HepG2 (cell line): ENCODE results near the gene MC1R. TPM values are rescaled to one million over a fixed set of nuclear protein-coding genes. Genes with fewer than 3 reads are reported as not detected.

Source experiments
- ESRRA ChIP-seq: sonication (generic); formaldehyde crosslinking; IDR thresholded peaks from 2 replicates; pipeline ENCODE4 v1.5.1; 2020; ENCODE audit warnings: mild to moderate bottlenecking, low read depth, missing genetic modification reagents
- GABPB1 ChIP-seq: IDR thresholded peaks from 2 replicates; pipeline ENCODE4 v1.6.1; 2016; ENCODE audit warnings: mild to moderate bottlenecking, missing genetic modification reagents, moderate library complexity, missing compliant biosample characterization
- GATAD1 ChIP-seq: IDR thresholded peaks from 2 replicates; pipeline ENCODE4 v1.6.1; 2016; ENCODE audit warnings: missing genetic modification reagents, missing compliant biosample characterization
- HIVEP1 ChIP-seq: sonication (generic); formaldehyde crosslinking; IDR thresholded peaks from 2 replicates; pipeline ENCODE4 v1.4.0; 2020; ENCODE audit warnings: mild to moderate bottlenecking, missing genetic modification reagents
- KMT2A ChIP-seq: sonication (generic); formaldehyde crosslinking; IDR thresholded peaks from 2 replicates; pipeline ENCODE4 v1.4.0; 2020; ENCODE audit warnings: missing genetic modification reagents
- MED1 ChIP-seq: sonication (generic); formaldehyde crosslinking; IDR thresholded peaks from 2 replicates; pipeline ENCODE4 v1.4.0; 2020; ENCODE audit warnings: missing genetic modification reagents
- MXD3 ChIP-seq: IDR thresholded peaks from 2 replicates; pipeline ENCODE4 v1.6.1; 2016; ENCODE audit warnings: mild to moderate bottlenecking, missing biosample characterization, missing genetic modification reagents
- MYC ChIP-seq: sonication (generic); formaldehyde crosslinking; IDR thresholded peaks from 2 replicates; pipeline ENCODE4 v1.9.0; 2021; ENCODE audit warnings: missing genetic modification reagents, borderline replicate concordance
- RBFOX2 ChIP-seq: fragments of 200-400 bp; formaldehyde crosslinking; IDR thresholded peaks from 2 replicates; pipeline ENCODE4 v1.6.1; 2017; ENCODE audit warnings: low read depth, mild to moderate bottlenecking, low read length
- YEATS2 ChIP-seq: sonication (generic); formaldehyde crosslinking; IDR thresholded peaks from 2 replicates; pipeline ENCODE4 v1.4.0; 2020; ENCODE audit warnings: missing genetic modification reagents, borderline replicate concordance
- ZBTB38 ChIP-seq: sonication (generic); formaldehyde crosslinking; IDR thresholded peaks from 2 replicates; pipeline ENCODE4 v1.5.1; 2020; ENCODE audit warnings: mild to moderate bottlenecking, missing genetic modification reagents
- ZIK1 ChIP-seq: sonication (generic); formaldehyde crosslinking; IDR thresholded peaks from 2 replicates; pipeline ENCODE4 v1.5.0; 2020; ENCODE audit warnings: mild to moderate bottlenecking, low read depth, missing genetic modification reagents, borderline replicate concordance
- ZNF558 ChIP-seq: sonication (generic); formaldehyde crosslinking; IDR thresholded peaks from 2 replicates; pipeline ENCODE4 v1.9.0; 2022; ENCODE audit warnings: mild to moderate bottlenecking, missing genetic modification reagents, borderline replicate concordance
- ZNF724P ChIP-seq: sonication (generic); formaldehyde crosslinking; IDR thresholded peaks from 2 replicates; pipeline ENCODE4 v1.8.0; 2022; ENCODE audit warnings: missing genetic modification reagents, borderline replicate concordance
- polyA plus RNA-seq, 8 experiments: library from polyadenylated mRNA; depleted of rRNA in 3 of 8; stranded (reverse) in 7 of 8; unstranded in 1 of 8; fragments of >200 nt; fragmentation: Illumina TruSeq in 4 of 8; extraction: Trizol in 4 of 8; gene quantifications; 2 replicates each; pipeline versions ENCODE4 v1.2.1 to v1.2.3, GENCODE V29; 2011 to 2016; ENCODE audit warnings: low read depth in 4 of 8, missing spikeins in 1 of 8, mixed read lengths in 1 of 8; ENCODE audit not compliant: insufficient read depth in 1 of 8
- total RNA-seq, 5 experiments: library from RNA; depleted of rRNA; stranded (reverse); fragments of >200 nt; fragmentation: Illumina TruSeq; extraction: Trizol; gene quantifications; 2 replicates each; pipeline ENCODE4 v1.2.3, GENCODE V29; 2016; ENCODE audit warnings: low read depth in 1 of 5
- TF ChIP-seq, protein P1 (sequence below): sonication (generic); formaldehyde crosslinking; IDR thresholded peaks from 2 replicates; pipeline ENCODE4 v1.4.0; 2020; ENCODE audit warnings: missing genetic modification reagents
- TF ChIP-seq, protein P2 (sequence below): sonication (generic); formaldehyde crosslinking; IDR thresholded peaks from 2 replicates; pipeline ENCODE4 v1.5.0; 2020; ENCODE audit warnings: mild to moderate bottlenecking, missing genetic modification reagents, borderline replicate concordance

MC1R gene
- total and polyA plus RNA-seq, 2 of the 13 experiments (the other 11 are each of a cell fraction or from before 2014, with no cell fraction given), result 9.1 to 14.8 TPM

- TF ChIP-seq HIVEP1 (CRISPR knock-in tag) (0 out of 2 replicates have a peak, but pooled peaks have one; percentile 33), ZBTB38 (peak; percentile 9; the same call in 1 of the 2 replicates), MYC (CRISPR knock-in tag) (0 out of 2 replicates have a peak, but pooled peaks have one; percentile 42), ESRRA (CRISPR knock-in tag) (0 out of 2 replicates have a peak, but pooled peaks have one; percentile 19), YEATS2 (0 out of 2 replicates have a peak, but pooled peaks have one; percentile 20), ZNF724P (no peak), MED1 (CRISPR knock-in tag) (0 out of 2 replicates have a peak, but pooled peaks have one; percentile 16), ZNF558 (CRISPR knock-in tag) (no peak), ZIK1 (CRISPR knock-in tag) (no peak), MXD3 (CRISPR knock-in tag) (0 out of 2 replicates have a peak, but pooled peaks have one; percentile 43), RBFOX2 (0 out of 2 replicates have a peak, but pooled peaks have one; percentile 39), KMT2A (0 out of 2 replicates have a peak, but pooled peaks have one; percentile 24), GABPB1 (CRISPR knock-in tag) (peak; percentile 42; the same call in 1 of the 2 replicates), GATAD1 (CRISPR knock-in tag) (peak; percentile 36; the same call in 1 of the 2 replicates)
- TF ChIP-seq, protein P1, sequence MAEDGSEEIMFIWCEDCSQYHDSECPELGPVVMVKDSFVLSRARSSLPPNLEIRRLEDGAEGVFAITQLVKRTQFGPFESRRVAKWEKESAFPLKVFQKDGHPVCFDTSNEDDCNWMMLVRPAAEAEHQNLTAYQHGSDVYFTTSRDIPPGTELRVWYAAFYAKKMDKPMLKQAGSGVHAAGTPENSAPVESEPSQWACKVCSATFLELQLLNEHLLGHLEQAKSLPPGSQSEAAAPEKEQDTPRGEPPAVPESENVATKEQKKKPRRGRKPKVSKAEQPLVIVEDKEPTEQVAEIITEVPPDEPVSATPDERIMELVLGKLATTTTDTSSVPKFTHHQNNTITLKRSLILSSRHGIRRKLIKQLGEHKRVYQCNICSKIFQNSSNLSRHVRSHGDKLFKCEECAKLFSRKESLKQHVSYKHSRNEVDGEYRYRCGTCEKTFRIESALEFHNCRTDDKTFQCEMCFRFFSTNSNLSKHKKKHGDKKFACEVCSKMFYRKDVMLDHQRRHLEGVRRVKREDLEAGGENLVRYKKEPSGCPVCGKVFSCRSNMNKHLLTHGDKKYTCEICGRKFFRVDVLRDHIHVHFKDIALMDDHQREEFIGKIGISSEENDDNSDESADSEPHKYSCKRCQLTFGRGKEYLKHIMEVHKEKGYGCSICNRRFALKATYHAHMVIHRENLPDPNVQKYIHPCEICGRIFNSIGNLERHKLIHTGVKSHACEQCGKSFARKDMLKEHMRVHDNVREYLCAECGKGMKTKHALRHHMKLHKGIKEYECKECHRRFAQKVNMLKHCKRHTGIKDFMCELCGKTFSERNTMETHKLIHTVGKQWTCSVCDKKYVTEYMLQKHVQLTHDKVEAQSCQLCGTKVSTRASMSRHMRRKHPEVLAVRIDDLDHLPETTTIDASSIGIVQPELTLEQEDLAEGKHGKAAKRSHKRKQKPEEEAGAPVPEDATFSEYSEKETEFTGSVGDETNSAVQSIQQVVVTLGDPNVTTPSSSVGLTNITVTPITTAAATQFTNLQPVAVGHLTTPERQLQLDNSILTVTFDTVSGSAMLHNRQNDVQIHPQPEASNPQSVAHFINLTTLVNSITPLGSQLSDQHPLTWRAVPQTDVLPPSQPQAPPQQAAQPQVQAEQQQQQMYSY (CRISPR knock-in tag), result no peak
- TF ChIP-seq, protein P2, sequence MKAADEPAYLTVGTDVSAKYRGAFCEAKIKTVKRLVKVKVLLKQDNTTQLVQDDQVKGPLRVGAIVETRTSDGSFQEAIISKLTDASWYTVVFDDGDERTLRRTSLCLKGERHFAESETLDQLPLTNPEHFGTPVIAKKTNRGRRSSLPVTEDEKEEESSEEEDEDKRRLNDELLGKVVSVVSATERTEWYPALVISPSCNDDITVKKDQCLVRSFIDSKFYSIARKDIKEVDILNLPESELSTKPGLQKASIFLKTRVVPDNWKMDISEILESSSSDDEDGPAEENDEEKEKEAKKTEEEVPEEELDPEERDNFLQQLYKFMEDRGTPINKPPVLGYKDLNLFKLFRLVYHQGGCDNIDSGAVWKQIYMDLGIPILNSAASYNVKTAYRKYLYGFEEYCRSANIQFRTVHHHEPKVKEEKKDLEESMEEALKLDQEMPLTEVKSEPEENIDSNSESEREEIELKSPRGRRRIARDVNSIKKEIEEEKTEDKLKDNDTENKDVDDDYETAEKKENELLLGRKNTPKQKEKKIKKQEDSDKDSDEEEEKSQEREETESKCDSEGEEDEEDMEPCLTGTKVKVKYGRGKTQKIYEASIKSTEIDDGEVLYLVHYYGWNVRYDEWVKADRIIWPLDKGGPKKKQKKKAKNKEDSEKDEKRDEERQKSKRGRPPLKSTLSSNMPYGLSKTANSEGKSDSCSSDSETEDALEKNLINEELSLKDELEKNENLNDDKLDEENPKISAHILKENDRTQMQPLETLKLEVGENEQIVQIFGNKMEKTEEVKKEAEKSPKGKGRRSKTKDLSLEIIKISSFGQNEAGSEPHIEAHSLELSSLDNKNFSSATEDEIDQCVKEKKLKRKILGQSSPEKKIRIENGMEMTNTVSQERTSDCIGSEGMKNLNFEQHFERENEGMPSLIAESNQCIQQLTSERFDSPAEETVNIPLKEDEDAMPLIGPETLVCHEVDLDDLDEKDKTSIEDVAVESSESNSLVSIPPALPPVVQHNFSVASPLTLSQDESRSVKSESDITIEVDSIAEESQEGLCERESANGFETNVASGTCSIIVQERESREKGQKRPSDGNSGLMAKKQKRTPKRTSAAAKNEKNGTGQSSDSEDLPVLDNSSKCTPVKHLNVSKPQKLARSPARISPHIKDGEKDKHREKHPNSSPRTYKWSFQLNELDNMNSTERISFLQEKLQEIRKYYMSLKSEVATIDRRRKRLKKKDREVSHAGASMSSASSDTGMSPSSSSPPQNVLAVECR, result peak; percentile 66
These were observed 30.6 kb downstream of the MC1R start (continued) for GRCh38 chr16:89949121-89949742.
